Liver (tissue), 3 donors: ENCODE measurements around the gene SCARB1.

Experiments
- CTCF ChIP-seq: fragments of 150-350 bp; IDR thresholded peaks from 2 replicates; pipeline ENCODE4 v1.5.1; 2017; ENCODE audit warnings: improper control_type of control experiment, low read depth, low read length; ENCODE audit not compliant: missing input control
- EGR1 ChIP-seq, 2 donors: IDR thresholded peaks; 2 replicates each; pipeline ENCODE4 v1.6.1; 2016 to 2018; ENCODE audit warnings: antibody characterized with exemption in 2 of 2, low read depth in 2 of 2
- GABPA ChIP-seq, 2 donors: IDR thresholded peaks in 1 of 2; conservative IDR thresholded peaks in 1 of 2; 2 replicates each; pipeline ENCODE4 v1.6.1; 2016; ENCODE audit warnings: antibody characterized with exemption in 2 of 2, mild to moderate bottlenecking in 1 of 2, moderate library complexity in 1 of 2
- MAX ChIP-seq: IDR thresholded peaks from 2 replicates; pipeline ENCODE4 v1.6.1; 2016; ENCODE audit warnings: antibody characterized with exemption
- NR2F2 ChIP-seq: IDR thresholded peaks from 2 replicates; pipeline ENCODE4 v1.6.1; 2016; ENCODE audit warnings: antibody characterized with exemption
- REST ChIP-seq: IDR thresholded peaks from 2 replicates; pipeline ENCODE4 v1.6.1; 2016; ENCODE audit warnings: antibody characterized with exemption, mild to moderate bottlenecking
- RXRA ChIP-seq, 2 donors: IDR thresholded peaks; 2 replicates each; pipeline ENCODE4 v1.6.1; 2017 to 2018; ENCODE audit warnings: antibody characterized with exemption in 2 of 2, mild to moderate bottlenecking in 1 of 2
- YY1 ChIP-seq: IDR thresholded peaks from 2 replicates; pipeline ENCODE4 v1.6.1; 2016; ENCODE audit warnings: antibody characterized with exemption, mild to moderate bottlenecking
- ZBTB33 ChIP-seq: IDR thresholded peaks from 2 replicates; pipeline ENCODE4 v1.6.1; 2016; ENCODE audit warnings: antibody characterized with exemption
- donor health status: healthy.
- donor health status: healthy.

GRCh38 chr12:124857921-124858461 lies 5.7 kb downstream of the SCARB1 start:
- TF ChIP-seq CTCF (no peak), GABPA (IDR thresholded peaks at IDR 0.05 in 1 of 2, conservative IDR thresholded peaks at IDR 0.05 in 1 of 2) (no peak), EGR1 (IDR thresholded peaks at IDR 0.05; ENCODE audit: low read depth in 2 of 2) (no peak), MAX (no peak), NR2F2 (no peak), REST (no peak), RXRA (IDR thresholded peaks at IDR 0.05) (no peak), YY1 (no peak), ZBTB33 (no peak)
